GM20431 (cell line): ENCODE measurements around the gene TSPAN19.

ENCODE experiments used
- in situ Hi-C: fragments of 300-500 bp; cut with MseI, MboI; formaldehyde crosslinking; loops from one replicate; pipeline ENCODE4 v1.15.0; 2020; ENCODE audit warnings: low sequenced_read_pairs; ENCODE audit not compliant: unreplicated experiment

TSPAN19 gene

GRCh38 chr12:85004204-85004603, 31.9 kb downstream of the TSPAN19 start:
- in situ Hi-C loops: no loop called here

- in situ Hi-C loops: no loop called here
Observed at GRCh38 chr12:85002778-85003296, 33.2 kb downstream of the TSPAN19 start.

- in situ Hi-C loops: no loop called here
Observed at GRCh38 chr12:85000729-85001128, 35.3 kb downstream of the TSPAN19 start.

- in situ Hi-C loops: no loop called here
Observed at GRCh38 chr12:84998341-84998740, 37.7 kb downstream of the TSPAN19 start.

GRCh38 chr12:84996759-84997158, 39.3 kb downstream of the TSPAN19 start:
- in situ Hi-C loops: no loop called here

- in situ Hi-C loops: no loop called here
Observed at GRCh38 chr12:84995641-84996040, 40.4 kb downstream of the TSPAN19 start.

- in situ Hi-C loops: no loop called here
Observed at GRCh38 chr12:84994426-84994825, 41.7 kb downstream of the TSPAN19 start.

- in situ Hi-C loops: no loop called here
Observed at GRCh38 chr12:84986586-84986985, 49.5 kb downstream of the TSPAN19 start.

GRCh38 chr12:84986117-84986516, 50.0 kb downstream of the TSPAN19 start:
- in situ Hi-C loops: no loop called here

- in situ Hi-C loops: no loop called here
Observed at GRCh38 chr12:84983289-84983688, 52.8 kb downstream of the TSPAN19 start.

- in situ Hi-C loops: no loop called here
Observed at GRCh38 chr12:84982888-84983287, 53.2 kb downstream of the TSPAN19 start.

- in situ Hi-C loops: no loop called here
Observed at GRCh38 chr12:84978921-84979320, 57.2 kb downstream of the TSPAN19 start.

- in situ Hi-C loops: no loop called here
Observed at GRCh38 chr12:84976133-84976532, 59.9 kb downstream of the TSPAN19 start.

GRCh38 chr12:84974155-84974815, 61.8 kb downstream of the TSPAN19 start:
- in situ Hi-C loops: no loop called here

- in situ Hi-C loops: no loop called here
Observed at GRCh38 chr12:84973026-84973425, 63.1 kb downstream of the TSPAN19 start.

GRCh38 chr12:84969226-84969625, 66.9 kb downstream of the TSPAN19 start:
- in situ Hi-C loops: no loop called here
